Brain microvascular endothelial cell (primary cell): ENCODE measurements around the gene COL10A1.

Experiments used
- DNase-seq: peaks from one replicate; pipeline ENCODE4 v3.0.0-alpha.2; 2020
- H3K27ac ChIP-seq: fragments of 250-450 bp; sonication (Bioruptor Pico); 2 replicates; pipeline ENCODE4 v1.5.1; 2020; ENCODE audit warnings: mild to moderate bottlenecking, moderate library complexity
- H3K27me3 ChIP-seq: fragments of 250-450 bp; sonication (Bioruptor Pico); replicated peaks from 2 replicates; pipeline ENCODE4 v1.5.1; 2020; ENCODE audit warnings: mild to moderate bottlenecking
- H3K36me3 ChIP-seq: fragments of 250-450 bp; sonication (Bioruptor Pico); replicated peaks from 2 replicates; pipeline ENCODE4 v1.5.1; 2020; ENCODE audit warnings: mild to moderate bottlenecking
- H3K4me3 ChIP-seq: 2 replicates; pipeline ENCODE4 v1.5.1; 2011; ENCODE audit warnings: low read depth, mild to moderate bottlenecking, control low read depth, low read length, moderate library complexity
- in situ Hi-C: cut with HindIII; loops from 2 replicates; pipeline ENCODE4 v1.10.0; 2017; ENCODE audit warnings: low sequenced_read_pairs, low pct_ligation_motif_present
- TF ChIP-seq, protein P1 (sequence below): IDR thresholded peaks from 2 replicates; pipeline ENCODE4 v1.5.1; 2011; ENCODE audit warnings: low read depth, mild to moderate bottlenecking, moderate library complexity, low read length, control low read depth, inconsistent platforms; ENCODE audit errors: missing control alignments

COL10A1 gene

GRCh38 chr6:116156405-116157326, 30.7 kb upstream of the COL10A1 start:
- no peaks in the 10 kb centered on the region for H3K27me3 ChIP-seq
- in situ Hi-C loops, result no loop called here
- DNase-seq, result no peak
- H3K36me3 ChIP-seq, result no peaks in the 10 kb centered on the region
- H3K27ac ChIP-seq, result no peak overlapping the region
- H3K4me3 ChIP-seq, result no peak overlapping the region
- TF ChIP-seq, protein P1, sequence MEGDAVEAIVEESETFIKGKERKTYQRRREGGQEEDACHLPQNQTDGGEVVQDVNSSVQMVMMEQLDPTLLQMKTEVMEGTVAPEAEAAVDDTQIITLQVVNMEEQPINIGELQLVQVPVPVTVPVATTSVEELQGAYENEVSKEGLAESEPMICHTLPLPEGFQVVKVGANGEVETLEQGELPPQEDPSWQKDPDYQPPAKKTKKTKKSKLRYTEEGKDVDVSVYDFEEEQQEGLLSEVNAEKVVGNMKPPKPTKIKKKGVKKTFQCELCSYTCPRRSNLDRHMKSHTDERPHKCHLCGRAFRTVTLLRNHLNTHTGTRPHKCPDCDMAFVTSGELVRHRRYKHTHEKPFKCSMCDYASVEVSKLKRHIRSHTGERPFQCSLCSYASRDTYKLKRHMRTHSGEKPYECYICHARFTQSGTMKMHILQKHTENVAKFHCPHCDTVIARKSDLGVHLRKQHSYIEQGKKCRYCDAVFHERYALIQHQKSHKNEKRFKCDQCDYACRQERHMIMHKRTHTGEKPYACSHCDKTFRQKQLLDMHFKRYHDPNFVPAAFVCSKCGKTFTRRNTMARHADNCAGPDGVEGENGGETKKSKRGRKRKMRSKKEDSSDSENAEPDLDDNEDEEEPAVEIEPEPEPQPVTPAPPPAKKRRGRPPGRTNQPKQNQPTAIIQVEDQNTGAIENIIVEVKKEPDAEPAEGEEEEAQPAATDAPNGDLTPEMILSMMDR, result no peak

DNA sequence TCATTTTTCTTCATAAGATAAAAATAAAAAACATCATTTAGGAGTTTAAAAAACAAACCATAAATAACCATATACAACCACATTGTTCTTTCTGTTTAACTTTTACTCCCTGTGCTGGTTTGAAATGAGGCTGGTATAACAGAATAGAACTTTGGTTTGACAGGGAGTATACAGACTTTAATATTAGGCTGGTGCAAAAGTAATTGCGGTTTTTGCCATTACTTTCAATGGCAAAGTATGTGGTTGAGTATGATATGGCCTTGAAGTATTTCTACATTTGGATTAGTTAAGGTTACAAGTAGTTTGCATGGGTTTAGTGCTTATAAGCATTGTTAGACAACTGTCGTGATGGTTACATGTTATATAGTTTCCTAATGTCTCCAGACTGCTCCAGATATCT, 29.0 kb upstream of the COL10A1 start:
- Histone ChIP-seq H3K4me3 (no peak overlapping the region), H3K27me3 (no peaks in the 10 kb centered on the region), H3K36me3 (no peaks in the 10 kb centered on the region), H3K27ac (no peak overlapping the region)
- TF ChIP-seq, protein P1, result no peak
- DNase-seq, result no peak
- in situ Hi-C loops, result no loop called here

GRCh38 chr6:116152620-116153019, 26.7 kb upstream of the COL10A1 start:
- no peak for DNase-seq
- TF ChIP-seq, protein P1, result no peak
- in situ Hi-C loops, result no loop called here
- H3K36me3 ChIP-seq, result no peaks in the 10 kb centered on the region
- H3K27ac ChIP-seq, result no peak overlapping the region
- H3K4me3 ChIP-seq, result no peak overlapping the region
- H3K27me3 ChIP-seq, result no peaks in the 10 kb centered on the region

DNA sequence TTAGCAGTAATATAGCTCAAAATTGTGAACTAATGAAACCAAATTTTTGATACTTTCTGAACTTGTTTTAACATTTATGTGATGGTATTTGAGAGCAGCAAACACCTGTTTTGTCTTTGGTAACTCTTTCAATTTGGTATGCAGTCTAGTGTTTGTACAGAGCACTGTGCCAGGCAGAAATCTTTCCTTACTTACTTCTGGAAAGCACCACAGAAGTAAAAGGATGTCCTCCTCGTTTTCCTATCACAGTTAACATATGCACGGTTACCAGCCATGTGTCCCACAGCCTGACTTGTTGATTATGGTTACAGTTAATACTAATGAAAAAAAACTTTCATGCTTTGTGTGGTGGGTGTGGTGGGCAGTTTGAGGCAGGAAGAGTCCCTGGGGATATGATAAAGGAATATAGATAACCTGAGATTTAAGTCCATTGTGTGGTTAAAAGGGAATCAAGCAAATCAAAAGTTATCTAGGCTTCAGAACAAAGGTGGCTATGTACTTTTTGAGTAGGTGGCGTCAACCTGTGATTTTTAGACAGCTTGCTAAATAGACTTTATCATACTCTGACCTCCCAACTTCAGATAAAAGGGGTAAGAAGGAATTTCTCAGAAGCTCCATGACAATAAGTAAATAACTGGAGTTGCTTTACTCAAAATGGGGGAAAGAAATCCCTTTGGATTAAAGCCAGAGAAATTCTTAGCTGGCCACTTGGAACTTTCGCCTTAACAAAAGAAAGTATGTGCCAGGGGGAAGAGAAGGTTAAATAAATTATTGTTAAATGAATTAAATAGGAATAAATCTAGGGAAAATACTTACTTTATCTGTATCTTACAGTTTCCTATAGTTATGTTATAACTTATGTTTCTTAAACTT, 20.1 kb upstream of the COL10A1 start:
- no peaks in the 10 kb centered on the region for H3K36me3 ChIP-seq
- in situ Hi-C loops, result no loop called here
- TF ChIP-seq, protein P1, result no peak
- H3K27ac ChIP-seq, result no peak overlapping the region
- no peaks in the 10 kb centered on the region for H3K27me3 ChIP-seq
- H3K4me3 ChIP-seq, result no peak overlapping the region
- DNase-seq, result no peak

GRCh38 chr6:116144605-116145004, 18.7 kb upstream of the COL10A1 start:
- in situ Hi-C loops, result no loop called here
- peak; percentile 87 for DNase-seq
- H3K4me3 ChIP-seq, result no peak overlapping the region
- H3K27ac ChIP-seq, result peak overlapping the region; percentile 8
- TF ChIP-seq, protein P1, result no peak
- no peaks in the 10 kb centered on the region for H3K36me3 ChIP-seq
- no peaks in the 10 kb centered on the region for H3K27me3 ChIP-seq
